Limb (tissue), 2 donors: ENCODE results near the gene C16orf78.
A peak's percentile ranks its signal among the peaks of the same experiment; 100 is the strongest.

Experiments used
- DNase-seq, 2 donors: peaks; one replicate each; pipeline ENCODE4 v3.0.0-alpha.2; 2016; ENCODE audit errors: extremely low spot score in 2 of 2

C16orf78 gene

DNA sequence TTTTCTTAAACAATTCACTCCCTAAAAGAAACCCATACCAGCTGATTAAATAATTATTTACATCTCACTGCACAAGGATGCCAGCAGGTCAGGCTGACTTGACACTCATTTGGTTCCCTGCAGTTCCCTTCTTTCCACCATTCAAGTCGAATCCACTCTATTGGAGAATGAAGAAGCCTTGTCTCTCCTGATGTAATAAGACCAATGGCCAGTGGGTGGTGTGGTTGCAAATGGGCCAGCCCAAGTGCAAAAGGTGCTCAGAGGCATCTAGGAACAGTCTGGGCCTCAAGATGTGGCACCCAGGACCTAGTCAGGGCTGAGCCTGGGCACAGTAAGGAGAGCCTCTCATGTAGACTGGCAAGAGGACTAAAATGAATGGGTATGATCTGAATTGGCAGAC lies 9.3 kb downstream of the C16orf78 start:
- no peak for DNase-seq

- DNase-seq: no peak
Observed at GRCh38 chr16:49395021-49395420, 21.4 kb downstream of the C16orf78 start.

DNA sequence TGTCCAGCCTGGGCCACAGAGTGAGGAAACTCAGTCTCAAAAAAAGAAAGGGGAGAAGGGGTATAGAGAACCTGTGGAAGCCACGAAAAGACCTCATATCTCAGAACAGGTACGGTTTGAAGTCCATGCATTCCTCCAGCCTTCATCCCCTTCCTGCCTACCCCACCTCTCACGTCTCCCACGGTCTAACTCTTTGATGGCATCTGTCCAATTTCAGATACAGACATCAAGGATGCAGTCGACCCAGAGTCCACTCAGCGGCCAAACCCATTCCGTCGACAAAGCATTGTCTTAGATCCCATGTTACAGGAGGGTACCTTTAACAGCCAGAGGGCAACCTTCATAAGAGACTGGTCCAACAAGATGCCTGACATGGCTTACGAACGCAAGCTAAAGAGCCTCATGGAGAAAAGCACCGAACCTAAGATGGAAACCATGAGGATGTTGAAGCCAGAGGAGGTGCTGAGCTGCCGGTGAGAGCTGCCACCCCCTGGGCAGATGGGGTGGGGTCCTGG lies 22.7 kb downstream of the C16orf78 start:
- DNase-seq: no peak

GRCh38 chr16:49398761-49399160 lies 25.2 kb downstream of the C16orf78 start:
- DNase-seq: no peak

- DNase-seq: no peak
Observed at GRCh38 chr16:49399594-49400364, 26.2 kb downstream of the C16orf78 start.

DNA sequence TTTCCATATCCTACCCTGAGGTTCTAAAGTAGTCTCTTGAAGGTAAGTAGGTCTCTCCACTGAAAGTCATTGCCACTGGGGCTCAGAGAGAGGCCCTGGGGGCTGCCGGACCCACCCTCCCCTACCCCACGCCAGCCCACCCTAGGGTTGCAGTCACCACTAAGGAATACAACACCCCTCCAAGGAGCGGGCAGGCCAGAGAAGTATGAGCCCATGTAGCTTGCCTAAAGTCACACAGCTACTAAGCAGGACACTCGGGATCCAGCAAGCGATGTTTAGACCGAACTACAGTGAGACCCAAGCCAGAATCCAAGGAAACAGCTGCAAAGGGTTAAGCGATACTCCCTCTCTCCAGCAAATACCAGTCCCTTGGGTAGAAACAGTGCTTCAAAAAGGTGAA lies 27.0 kb downstream of the C16orf78 start:
- DNase-seq: peak in 1 of 2 donors; percentile 1

GRCh38 chr16:49405123-49405522 lies 31.5 kb downstream of the C16orf78 start:
- DNase-seq: peak in 1 of 2 donors; percentile 18

GRCh38 chr16:49405530-49405929 lies 31.9 kb downstream of the C16orf78 start:
- peak in 1 of 2 donors; percentile 12 for DNase-seq

DNA sequence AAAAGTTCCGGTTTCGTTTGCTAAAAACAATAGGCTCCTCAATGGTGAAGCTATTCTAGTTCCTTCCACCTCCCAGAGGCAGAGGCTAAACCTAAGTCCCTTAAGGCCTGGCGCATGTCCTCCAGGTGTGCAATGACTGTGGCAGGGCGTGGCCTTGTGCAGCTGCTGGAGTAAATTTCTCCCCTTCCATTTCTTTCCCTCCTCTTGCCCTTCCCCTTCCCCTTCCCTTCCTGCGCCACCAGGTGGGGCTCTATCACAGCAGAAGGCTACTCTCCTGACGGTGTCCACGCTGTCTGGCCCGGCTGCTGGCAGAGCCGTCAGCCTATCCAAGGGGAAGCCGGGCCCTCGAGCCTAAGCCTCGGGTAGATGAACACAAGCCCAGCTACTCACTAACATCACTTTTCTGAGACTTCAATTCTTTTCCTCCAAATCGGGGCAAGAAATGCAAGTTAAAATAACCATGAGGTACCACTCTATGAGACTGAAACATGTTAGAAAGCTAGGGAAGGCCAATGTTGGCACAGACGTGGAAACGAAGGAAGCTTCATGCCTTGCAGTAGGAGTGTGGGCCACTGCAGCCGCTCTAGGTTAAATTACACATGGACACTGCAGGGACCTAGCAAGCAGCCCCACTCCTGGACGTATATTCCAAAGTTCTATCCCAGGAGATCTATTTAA lies 34.4 kb downstream of the C16orf78 start:
- peak; percentile 81 to 91 for DNase-seq

DNA sequence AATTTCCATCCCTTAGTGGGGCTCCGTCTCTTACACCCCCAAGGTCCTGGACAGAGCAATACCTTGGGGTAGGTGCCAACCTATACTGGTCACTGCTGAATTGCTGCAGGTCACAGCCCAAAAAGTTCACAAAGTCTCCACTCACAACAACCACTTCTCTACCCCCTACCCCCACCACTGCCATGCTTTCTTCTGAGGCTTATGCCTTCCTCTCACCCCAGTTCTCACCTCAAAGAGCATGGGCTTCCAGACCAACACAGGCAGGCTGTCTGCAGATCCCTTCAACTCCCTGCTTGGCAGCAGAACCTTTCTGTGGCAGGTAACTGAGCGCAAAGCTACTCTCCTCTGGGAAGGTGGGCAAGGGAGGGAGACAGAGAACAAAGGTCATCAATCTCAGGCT lies 35.5 kb downstream of the C16orf78 start:
- no peak for DNase-seq

DNA sequence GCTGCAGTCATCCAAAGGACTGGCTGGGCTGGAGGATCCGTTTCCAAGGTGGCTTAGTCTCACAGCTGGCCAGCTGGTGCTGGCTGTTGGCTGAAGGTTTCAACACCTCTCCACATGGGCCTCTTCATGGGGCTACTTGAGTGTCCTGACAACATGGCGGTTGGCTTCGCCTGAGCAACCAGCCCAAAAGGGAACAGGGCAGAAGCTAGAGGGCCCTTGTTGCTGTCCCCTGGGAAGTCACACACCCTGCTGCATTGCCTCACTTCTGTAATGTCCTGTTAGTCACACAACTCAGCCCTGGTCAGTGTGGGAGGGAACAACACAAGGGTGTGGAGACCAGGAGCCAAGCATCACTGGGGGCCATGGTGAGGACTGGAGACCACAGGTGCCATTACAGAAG lies 36.6 kb downstream of the C16orf78 start:
- no peak for DNase-seq

DNA sequence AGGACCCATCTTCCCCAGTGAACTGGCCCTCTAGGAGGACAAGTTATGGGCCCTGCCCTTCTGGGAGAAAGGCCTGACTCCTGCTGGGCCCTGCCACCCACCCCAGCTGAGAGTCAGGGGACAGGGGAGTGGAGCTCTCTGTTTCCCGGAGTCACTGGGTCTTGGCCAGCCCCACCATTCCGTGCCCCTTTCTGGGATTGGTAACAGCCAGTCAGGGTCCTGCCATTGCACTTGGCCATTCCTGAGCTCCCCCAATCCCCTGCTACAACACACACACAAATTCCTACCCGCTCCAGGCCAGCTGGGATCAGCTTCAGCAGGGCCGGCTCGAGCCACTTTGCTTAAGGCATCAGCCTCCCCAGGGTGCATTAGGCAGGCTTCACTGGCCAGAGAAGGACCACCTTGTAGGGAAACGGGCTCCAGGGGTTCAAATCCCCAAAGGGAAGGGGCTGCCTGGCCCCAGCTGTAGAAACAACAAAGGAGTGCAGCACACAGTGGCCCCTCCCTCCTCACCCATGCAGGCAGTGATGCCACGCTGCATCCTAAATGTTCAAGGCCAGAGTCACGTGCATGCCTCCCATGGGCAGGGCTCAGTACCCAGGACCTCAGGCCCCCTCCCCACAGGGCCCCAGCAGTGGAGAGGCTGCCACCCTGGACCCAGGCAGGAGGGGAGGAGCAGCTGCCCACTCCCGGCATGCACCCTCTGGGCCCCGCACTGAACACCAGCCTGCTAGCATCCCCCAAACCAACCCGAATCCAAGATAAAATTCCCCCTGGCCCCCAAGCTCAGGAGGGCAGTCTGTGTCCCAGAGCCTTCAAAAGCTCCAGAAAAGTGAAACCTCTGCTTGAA lies 37.7 kb downstream of the C16orf78 start:
- no peak for DNase-seq

DNA sequence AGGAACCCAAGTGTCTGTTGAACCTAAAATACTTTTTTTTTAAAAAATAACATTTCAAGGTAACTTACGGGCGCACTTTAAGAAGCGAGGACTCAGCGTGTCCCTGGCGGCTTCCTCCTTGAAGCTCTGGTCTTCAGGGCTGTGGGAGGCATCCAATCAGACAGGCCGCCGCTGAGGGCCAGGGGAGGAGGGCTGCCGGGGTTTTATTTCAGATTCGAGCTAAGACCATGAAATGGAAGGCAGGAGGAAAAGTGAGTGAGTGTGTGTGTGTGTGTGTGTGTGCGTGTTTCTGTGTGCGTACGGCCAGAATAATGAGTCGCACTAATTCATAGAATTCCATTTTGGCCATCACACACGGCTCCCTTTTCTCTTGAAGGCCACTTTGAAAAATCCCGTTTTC lies 41.1 kb downstream of the C16orf78 start:
- DNase-seq: no peak

GRCh38 chr16:49415083-49415482 lies 41.5 kb downstream of the C16orf78 start:
- DNase-seq: no peak

GRCh38 chr16:49416001-49416675 lies 42.5 kb downstream of the C16orf78 start:
- no peak for DNase-seq

DNA sequence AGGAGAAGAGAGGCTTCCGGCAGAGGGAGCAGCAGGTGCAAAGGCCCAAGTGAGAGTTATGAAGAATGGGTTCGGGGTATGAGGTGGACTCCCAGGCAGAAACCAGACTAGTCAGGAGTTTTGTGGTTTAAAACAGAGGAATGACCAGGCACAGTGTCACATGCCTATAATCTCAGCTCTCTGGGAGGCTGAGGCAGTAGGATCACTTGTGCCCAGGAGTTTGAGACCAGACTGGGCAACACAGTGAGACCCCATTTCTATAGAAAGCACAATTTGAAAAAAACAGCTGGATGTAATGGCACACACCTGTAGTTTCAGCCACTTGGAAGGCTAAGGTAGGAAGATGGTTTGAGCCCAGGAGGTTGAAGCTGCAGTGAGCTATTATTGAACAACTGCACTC lies 43.8 kb downstream of the C16orf78 start:
- DNase-seq: no peak

GRCh38 chr16:49419006-49419405 lies 45.4 kb downstream of the C16orf78 start:
- DNase-seq: no peak

GRCh38 chr16:49419862-49420261 lies 46.3 kb downstream of the C16orf78 start:
- DNase-seq: no peak

- DNase-seq: no peak
Observed at GRCh38 chr16:49422896-49423295, 49.3 kb downstream of the C16orf78 start.

DNA sequence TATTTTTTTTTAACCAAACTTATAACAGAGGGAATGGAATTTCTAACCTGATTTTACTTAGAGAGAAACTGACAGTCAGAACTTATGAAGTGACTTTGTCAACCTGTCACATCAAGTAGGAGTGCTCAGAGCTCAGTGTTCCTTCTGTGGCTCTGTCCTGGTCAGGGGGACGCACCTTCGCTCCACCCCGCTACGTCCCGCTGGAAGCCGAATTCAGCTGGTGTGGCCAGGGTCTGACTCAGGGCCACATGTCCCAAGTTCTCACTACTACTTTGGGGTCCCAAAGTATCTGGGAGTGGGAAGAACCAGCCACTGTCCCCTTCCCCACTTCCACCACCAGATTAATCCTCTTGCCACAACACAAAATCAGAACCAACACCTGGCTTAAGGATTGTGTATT lies 51.4 kb downstream of the C16orf78 start:
- DNase-seq: no peak

DNA sequence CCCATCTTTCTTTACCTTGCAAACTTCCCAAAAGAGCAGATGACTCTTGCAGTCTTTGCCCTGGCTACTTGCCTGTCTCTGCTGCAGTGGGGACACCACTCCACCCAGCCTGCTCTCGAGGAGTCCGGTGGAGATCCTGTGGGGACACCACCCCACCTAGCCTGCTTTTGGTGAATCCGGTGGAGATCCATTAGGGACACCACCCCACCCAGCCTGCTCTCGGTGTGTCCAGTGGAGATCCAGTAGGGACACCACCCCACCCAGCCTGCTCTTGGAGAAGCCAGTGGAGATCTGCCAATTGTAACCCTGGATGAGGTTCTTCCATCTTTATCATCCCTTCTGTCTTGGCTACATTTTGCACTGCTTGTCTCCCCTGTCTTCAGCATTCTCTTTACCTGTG lies 54.2 kb downstream of the C16orf78 start:
- no peak for DNase-seq
